Neural progenitor cell (in vitro differentiated cells): ENCODE results near the gene MISP3.

Experiments used
- EZH2 ChIP-seq: fragments of 200-600 bp; sonication (generic); IDR thresholded peaks from 2 replicates; pipeline ENCODE4 v1.6.1; 2017; ENCODE audit warnings: antibody characterized with exemption, mild to moderate bottlenecking, moderate library complexity
- TF ChIP-seq, protein P1 (sequence below): fragments of 200-600 bp; sonication (generic); IDR thresholded peaks from 2 replicates; pipeline ENCODE4 v1.5.1; 2017; ENCODE audit warnings: antibody characterized with exemption, mild to moderate bottlenecking

DNA sequence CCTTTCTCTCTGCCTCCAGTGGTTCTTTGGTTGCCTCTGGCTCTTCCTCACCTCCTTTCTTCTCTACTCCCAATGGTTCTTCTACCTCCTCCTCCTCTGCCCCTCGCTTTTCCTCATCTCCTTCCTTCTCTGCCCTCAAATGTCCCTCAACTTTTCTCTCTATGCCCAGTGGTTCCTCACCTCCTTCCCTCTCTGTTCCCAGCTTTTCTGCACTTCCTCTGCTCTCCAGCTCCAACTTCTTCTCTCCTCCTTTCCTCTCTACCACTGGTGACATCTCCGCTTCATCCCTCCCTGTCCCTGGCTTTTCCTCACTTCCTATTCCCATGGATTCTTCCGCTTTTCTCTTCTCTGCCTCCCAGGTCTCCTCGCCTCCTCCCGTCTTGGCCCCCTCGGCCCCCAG, 18.5 kb upstream of the MISP3 start:
- no peak for TF ChIP-seq EZH2
- TF ChIP-seq, protein P1, sequence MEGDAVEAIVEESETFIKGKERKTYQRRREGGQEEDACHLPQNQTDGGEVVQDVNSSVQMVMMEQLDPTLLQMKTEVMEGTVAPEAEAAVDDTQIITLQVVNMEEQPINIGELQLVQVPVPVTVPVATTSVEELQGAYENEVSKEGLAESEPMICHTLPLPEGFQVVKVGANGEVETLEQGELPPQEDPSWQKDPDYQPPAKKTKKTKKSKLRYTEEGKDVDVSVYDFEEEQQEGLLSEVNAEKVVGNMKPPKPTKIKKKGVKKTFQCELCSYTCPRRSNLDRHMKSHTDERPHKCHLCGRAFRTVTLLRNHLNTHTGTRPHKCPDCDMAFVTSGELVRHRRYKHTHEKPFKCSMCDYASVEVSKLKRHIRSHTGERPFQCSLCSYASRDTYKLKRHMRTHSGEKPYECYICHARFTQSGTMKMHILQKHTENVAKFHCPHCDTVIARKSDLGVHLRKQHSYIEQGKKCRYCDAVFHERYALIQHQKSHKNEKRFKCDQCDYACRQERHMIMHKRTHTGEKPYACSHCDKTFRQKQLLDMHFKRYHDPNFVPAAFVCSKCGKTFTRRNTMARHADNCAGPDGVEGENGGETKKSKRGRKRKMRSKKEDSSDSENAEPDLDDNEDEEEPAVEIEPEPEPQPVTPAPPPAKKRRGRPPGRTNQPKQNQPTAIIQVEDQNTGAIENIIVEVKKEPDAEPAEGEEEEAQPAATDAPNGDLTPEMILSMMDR = no peak
